H9 (cell line): Measurements from ENCODE around the gene STAC. TPM values are rescaled to one million over a fixed set of nuclear protein-coding genes. Genes with fewer than 3 reads are reported as not detected.

Experiments used
- DNase-seq: peaks from one replicate; pipeline ENCODE4 v3.0.0-alpha.2; 2017
- H2AFZ ChIP-seq: one replicate; pipeline ENCODE4 v1.6.1; 2013; ENCODE audit warnings: mild to moderate bottlenecking, low read length, control low read depth, moderate library complexity
- H2AK5ac ChIP-seq: 2 replicates; pipeline ENCODE4 v1.6.1; 2013; ENCODE audit warnings: low read length, control low read depth, mixed read lengths; ENCODE audit not compliant: insufficient read length
- H2BK120ac ChIP-seq: one replicate; pipeline ENCODE4 v1.6.1; 2013; ENCODE audit warnings: low read depth, mild to moderate bottlenecking, low read length, control low read depth, inconsistent platforms; ENCODE audit not compliant: poor library complexity, severe bottlenecking
- H2BK12ac ChIP-seq: 2 replicates; pipeline ENCODE4 v1.6.1; 2013; ENCODE audit warnings: low read length, control low read depth, mixed read lengths, low read depth; ENCODE audit not compliant: insufficient read length
- H2BK15ac ChIP-seq: 2 replicates; pipeline ENCODE4 v1.6.1; 2013; ENCODE audit warnings: low read depth, low read length, control low read depth
- H2BK20ac ChIP-seq: one replicate; pipeline ENCODE4 v1.6.1; 2013; ENCODE audit warnings: low read depth, mild to moderate bottlenecking, low read length, control low read depth, inconsistent platforms; ENCODE audit not compliant: poor library complexity, severe bottlenecking
- H2BK5ac ChIP-seq: 2 replicates; pipeline ENCODE4 v1.6.1; 2013; ENCODE audit warnings: low read length, control low read depth, mixed read lengths; ENCODE audit not compliant: insufficient read length
- H3K14ac ChIP-seq: 2 replicates; pipeline ENCODE4 v1.6.1; 2013; ENCODE audit warnings: low read length, control low read depth; ENCODE audit not compliant: insufficient read depth
- H3K18ac ChIP-seq: 2 replicates; pipeline ENCODE4 v1.6.1; 2013; ENCODE audit warnings: low read depth, mild to moderate bottlenecking, mixed read lengths, low read length, control low read depth; ENCODE audit not compliant: insufficient read length
- H3K23ac ChIP-seq: 2 replicates; pipeline ENCODE4 v1.6.1; 2013; ENCODE audit warnings: low read length, control low read depth, mixed read lengths, low read depth; ENCODE audit not compliant: insufficient read length
- H3K23me2 ChIP-seq: 2 replicates; pipeline ENCODE4 v1.6.1; 2013; ENCODE audit warnings: low read depth, mild to moderate bottlenecking, mixed read lengths, low read length, control low read depth; ENCODE audit not compliant: insufficient read length, poor library complexity, severe bottlenecking
- H3K27ac ChIP-seq: 2 replicates; pipeline ENCODE4 v1.5.1; 2013; ENCODE audit warnings: low read length, control low read depth, mixed read lengths, low read depth; ENCODE audit not compliant: insufficient read length
- H3K27me3 ChIP-seq: 2 replicates; pipeline ENCODE4 v1.6.1; 2013; ENCODE audit warnings: low read length, control low read depth, inconsistent platforms; ENCODE audit not compliant: insufficient read depth
- H3K4ac ChIP-seq: 2 replicates; pipeline ENCODE4 v1.6.1; 2013; ENCODE audit warnings: low read depth, mild to moderate bottlenecking, control low read depth, inconsistent platforms, low read length, moderate library complexity
- H3K4me1 ChIP-seq: 2 replicates; pipeline ENCODE4 v1.6.1; 2013; ENCODE audit warnings: low read length, control low read depth, inconsistent platforms; ENCODE audit not compliant: insufficient read depth
- H3K4me2 ChIP-seq: 2 replicates; pipeline ENCODE4 v1.6.1; 2013; ENCODE audit warnings: low read length, control low read depth, mixed read lengths; ENCODE audit not compliant: insufficient read length, insufficient read depth
- H3K56ac ChIP-seq: 2 replicates; pipeline ENCODE4 v1.6.1; 2013; ENCODE audit warnings: low read depth, mild to moderate bottlenecking, mixed read lengths, low read length, control low read depth; ENCODE audit not compliant: insufficient read length
- H3K79me1 ChIP-seq: 2 replicates; pipeline ENCODE4 v1.6.1; 2013; ENCODE audit warnings: low read depth, mild to moderate bottlenecking, moderate library complexity, low read length, control low read depth, inconsistent platforms; ENCODE audit not compliant: insufficient read depth, poor library complexity, severe bottlenecking
- H3K79me2 ChIP-seq: 2 replicates; pipeline ENCODE4 v1.6.1; 2013; ENCODE audit warnings: low read length, control low read depth, inconsistent platforms; ENCODE audit not compliant: insufficient read depth
- H3K9ac ChIP-seq: 2 replicates; pipeline ENCODE4 v1.6.1; 2013; ENCODE audit warnings: low read length, control low read depth, mixed read lengths; ENCODE audit not compliant: insufficient read length; ENCODE audit errors: extremely low read depth
- H3K9me3 ChIP-seq: one replicate; pipeline ENCODE4 v1.6.1; 2013; ENCODE audit warnings: low read depth, low read length, inconsistent platforms; ENCODE audit not compliant: control insufficient read depth
- H3T11ph ChIP-seq: one replicate; pipeline ENCODE4 v1.6.1; 2013; ENCODE audit warnings: mild to moderate bottlenecking, low read length, control low read depth, inconsistent platforms
- H4K20me1 ChIP-seq: one replicate; pipeline ENCODE4 v1.6.1; 2013; ENCODE audit not compliant: control insufficient read depth, insufficient read length, insufficient read depth
- H4K5ac ChIP-seq: 2 replicates; pipeline ENCODE4 v1.6.1; 2013; ENCODE audit warnings: low read depth, mild to moderate bottlenecking, mixed read lengths, low read length, control low read depth; ENCODE audit not compliant: insufficient read length
- H4K8ac ChIP-seq: replicated peaks from 2 replicates; pipeline ENCODE4 v1.6.1; 2013; ENCODE audit warnings: low read length, control low read depth, mixed read lengths, low read depth; ENCODE audit not compliant: insufficient read length
- H4K91ac ChIP-seq: 2 replicates; pipeline ENCODE4 v1.6.1; 2013; ENCODE audit warnings: low read depth, mild to moderate bottlenecking, moderate library complexity, mixed read lengths, low read length, control low read depth; ENCODE audit not compliant: insufficient read length
- H3K27ac Mint-ChIP-seq, 3 experiments: 2 replicates in 2 of 3; 3 replicates in 1 of 3; pipeline ENCODE4 v1.8.0; 2020 to 2021; ENCODE audit warnings: mixed read lengths in 3 of 3, mild to moderate bottlenecking in 1 of 3, moderate library complexity in 1 of 3
- H3K27me3 Mint-ChIP-seq: 2 replicates; pipeline ENCODE4 v1.8.0; 2021; ENCODE audit warnings: low read depth, mild to moderate bottlenecking, moderate library complexity, mixed read lengths
- H3K36me3 Mint-ChIP-seq, 3 experiments: 2 replicates in 2 of 3; 3 replicates in 1 of 3; pipeline ENCODE4 v1.8.0; 2020 to 2021; ENCODE audit warnings: low read depth in 3 of 3, mixed read lengths in 3 of 3; ENCODE audit not compliant: insufficient read depth in 1 of 3
- H3K4me1 Mint-ChIP-seq, 2 experiments: 2 replicates each; pipeline ENCODE4 v1.8.0; 2020; ENCODE audit warnings: mixed read lengths in 2 of 2
- H3K4me3 Mint-ChIP-seq, 2 experiments: 2 replicates in 1 of 2; 3 replicates in 1 of 2; pipeline ENCODE4 v1.8.0; 2020 to 2021; ENCODE audit warnings: mild to moderate bottlenecking in 2 of 2, mixed read lengths in 2 of 2, moderate library complexity in 1 of 2
- H3K9me3 Mint-ChIP-seq, 2 experiments: 2 replicates in 1 of 2; 3 replicates in 1 of 2; pipeline ENCODE4 v1.8.0; 2020; ENCODE audit warnings: mild to moderate bottlenecking in 2 of 2, mixed read lengths in 2 of 2, moderate library complexity in 1 of 2
- CTCF ChIP-seq: fragments of 200-600 bp; sonication (generic); conservative IDR thresholded peaks from 3 replicates; pipeline ENCODE4 v1.8.0; 2021; ENCODE audit warnings: antibody characterized with exemption, mild to moderate bottlenecking
- WGBS: extraction: QIAGEN DNeasy Blood & Tissue Kit; methylation state at CpG from one replicate; pipeline ENCODE4 v1.1.7; 2013; ENCODE audit warnings: missing lambda C conversion rate, low lambda C conversion rate, mixed read lengths; ENCODE audit not compliant: insufficient read length; ENCODE audit errors: extremely low coverage; 5-methylcytosine and 5-hydroxymethylcytosine counted together
- total RNA-seq: library from RNA; stranded (reverse); gene quantifications from 2 replicates; pipeline ENCODE4 v1.2.1, GENCODE V29; 2021

STAC gene
- total RNA-seq, 1 experiment from 2014 or later = 3.0 TPM

DNA sequence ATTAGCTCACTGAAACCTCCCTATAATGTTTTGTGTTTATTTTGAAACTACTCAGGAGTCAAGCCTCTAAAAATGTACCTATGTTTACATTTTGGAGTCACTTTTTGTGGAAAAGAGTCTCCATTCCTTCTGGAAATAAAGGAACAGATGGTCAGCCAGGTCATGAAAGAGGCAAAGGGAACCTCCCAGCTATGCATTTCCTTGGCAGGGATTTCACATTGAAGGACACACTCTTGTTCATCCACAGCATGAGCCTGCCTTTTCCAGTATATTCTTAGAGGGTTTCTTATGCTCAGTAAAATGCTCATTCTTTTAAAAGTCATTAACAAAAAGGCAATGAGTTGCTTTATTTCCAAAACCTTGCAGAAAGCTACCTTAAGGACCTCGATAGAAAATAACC lies 20.8 kb downstream of the STAC start:
- Mint-ChIP-seq H3K27me3 (no peaks in the 10 kb centered on the region), H3K27ac (no peak overlapping the region; a peak in 1 of 7 replicates)

More for the DNA sequence above, 20.8 kb downstream of the STAC start:
- Histone ChIP-seq H2BK15ac (no peak overlapping the region), H2BK5ac (no peak overlapping the region), H3K56ac (no peak overlapping the region), H4K20me1 (no peaks in the 10 kb centered on the region), H4K91ac (no peak overlapping the region), H4K8ac (no peak overlapping the region), H3T11ph (no peak overlapping the region), H2BK120ac (no peak overlapping the region), H3K18ac (no peak overlapping the region), H3K23ac (no peak overlapping the region), H3K14ac (no peak overlapping the region), H3K4me2 (no peak overlapping the region), H3K27me3 (no peaks in the 10 kb centered on the region), H2AFZ (no peak overlapping the region), H4K5ac (no peak overlapping the region), H3K9me3 (no peaks in the 10 kb centered on the region), H2AK5ac (no peak overlapping the region), H3K79me1 (no peaks in the 10 kb centered on the region), H2BK20ac (no peak overlapping the region), H2BK12ac (no peak overlapping the region), H3K4me1 (no peaks in the 10 kb centered on the region), H3K9ac (no peak overlapping the region), H3K23me2 (no peaks in the 10 kb centered on the region), H3K79me2 (no peaks in the 10 kb centered on the region), H3K27ac (no peak overlapping the region), H3K4ac (no peak overlapping the region)
- H3K4me1 Mint-ChIP-seq = no peaks in the 10 kb centered on the region
- TF ChIP-seq CTCF = no peak
- no peaks in the 10 kb centered on the region for H3K36me3 Mint-ChIP-seq
- no peak overlapping the region for H3K4me3 Mint-ChIP-seq
- no CpG with 5 or more reads among the region's 1 CpG for WGBS
- H3K9me3 Mint-ChIP-seq = no peaks in the 10 kb centered on the region
- no peak for DNase-seq
